Measurements from ENCODE around the gene RASL11B.

Gene RASL11B

DNA sequence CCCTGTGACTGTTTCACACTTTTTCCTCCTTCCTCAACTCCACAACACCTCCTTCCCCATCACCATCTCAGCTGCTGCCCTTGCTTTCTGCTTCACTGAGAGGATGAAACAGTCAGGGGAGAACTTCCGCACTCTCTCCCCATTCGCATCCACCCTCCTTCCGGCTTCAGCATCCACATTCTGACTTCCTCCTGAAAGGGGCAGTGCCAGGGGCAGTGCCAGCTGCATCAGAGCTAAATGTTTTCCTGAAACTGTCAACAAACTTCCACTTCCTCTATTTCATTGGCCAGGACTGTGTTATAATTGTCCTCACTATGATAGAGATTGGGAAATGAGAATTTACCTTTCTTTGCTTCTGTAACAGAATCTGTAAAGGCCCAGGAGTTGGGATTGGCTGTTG is 18.2 kb upstream of the RASL11B start:
- FAIRE-seq: no peak

- FAIRE-seq: no peak
Measured at GRCh38 chr4:52844596-52844995, 17.5 kb upstream of the RASL11B start.

GRCh38 chr4:52846502-52846901 is 15.6 kb upstream of the RASL11B start:
- FAIRE-seq: no peak

- no peak for FAIRE-seq
Measured at GRCh38 chr4:52848254-52848653, 13.9 kb upstream of the RASL11B start.

DNA sequence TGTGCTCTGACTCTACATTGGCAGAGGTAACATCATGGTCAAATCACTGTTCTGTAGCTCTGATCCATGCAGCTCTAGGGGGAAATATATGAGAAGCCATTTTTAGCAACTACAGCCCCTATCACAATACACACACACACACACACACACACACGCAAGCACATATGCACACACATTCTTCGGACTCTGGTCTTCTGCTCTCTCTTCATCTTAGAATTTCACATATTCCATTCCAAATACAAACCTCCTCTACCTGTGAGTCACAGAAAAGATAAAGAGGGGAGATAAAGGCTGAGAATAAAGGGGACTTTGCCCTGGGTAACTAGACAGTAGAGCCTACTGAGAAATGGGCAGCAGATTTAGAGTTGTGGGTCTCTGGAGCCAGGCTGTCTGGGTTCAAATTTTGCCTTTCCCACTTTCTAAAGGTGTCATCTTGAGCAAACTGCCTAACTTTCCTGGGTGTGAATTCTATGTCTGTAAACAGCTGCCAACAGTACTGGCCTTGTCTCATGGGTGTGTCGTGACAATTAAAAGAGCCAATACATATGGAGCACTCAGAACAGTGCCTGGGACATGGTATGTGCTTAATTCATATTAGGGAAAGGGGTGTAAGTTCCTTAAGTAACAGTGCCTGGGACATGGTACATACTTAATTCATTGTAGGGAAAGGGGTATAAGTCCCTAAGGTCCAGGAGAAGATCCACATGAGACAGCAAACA is 11.6 kb upstream of the RASL11B start:
- FAIRE-seq: no peak

GRCh38 chr4:52852041-52852440 is 10.1 kb upstream of the RASL11B start:
- FAIRE-seq: no peak

GRCh38 chr4:52852711-52853110 is 9.4 kb upstream of the RASL11B start:
- FAIRE-seq: no peak

GRCh38 chr4:52853351-52853750 is 8.8 kb upstream of the RASL11B start:
- no peak for FAIRE-seq

GRCh38 chr4:52856801-52857200 is 5.3 kb upstream of the RASL11B start:
- FAIRE-seq: no peak

DNA sequence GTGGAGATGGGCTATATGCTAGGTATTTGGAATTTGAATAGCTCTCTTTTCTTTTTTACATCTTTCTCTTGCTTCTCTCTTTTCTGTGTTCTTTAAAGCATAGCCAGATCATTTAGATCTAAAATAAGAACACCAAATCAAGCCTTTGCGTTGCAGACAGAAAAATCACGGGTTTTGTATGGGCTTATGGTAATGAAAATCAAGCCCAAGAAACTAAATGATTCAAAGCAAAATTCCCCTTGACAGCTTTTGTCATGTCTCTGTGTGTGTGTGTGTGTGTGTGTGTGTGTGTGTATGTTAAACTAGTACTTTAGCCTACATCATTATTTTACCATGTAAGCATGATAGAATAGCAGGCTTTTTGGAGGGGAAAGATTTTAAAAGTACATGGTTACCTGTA is 1.8 kb upstream of the RASL11B start:
- no peak for FAIRE-seq

- FAIRE-seq: no peak
Measured at GRCh38 chr4:52861171-52861823, 820 bp upstream of the RASL11B start.

GRCh38 chr4:52862639-52863161 is 583 bp downstream of the RASL11B start:
- no peak for FAIRE-seq

GRCh38 chr4:52863324-52863723 is 1.2 kb downstream of the RASL11B start:
- no peak for FAIRE-seq

- FAIRE-seq: no peak
Measured at GRCh38 chr4:52864793-52865192, 2.7 kb downstream of the RASL11B start.

DNA sequence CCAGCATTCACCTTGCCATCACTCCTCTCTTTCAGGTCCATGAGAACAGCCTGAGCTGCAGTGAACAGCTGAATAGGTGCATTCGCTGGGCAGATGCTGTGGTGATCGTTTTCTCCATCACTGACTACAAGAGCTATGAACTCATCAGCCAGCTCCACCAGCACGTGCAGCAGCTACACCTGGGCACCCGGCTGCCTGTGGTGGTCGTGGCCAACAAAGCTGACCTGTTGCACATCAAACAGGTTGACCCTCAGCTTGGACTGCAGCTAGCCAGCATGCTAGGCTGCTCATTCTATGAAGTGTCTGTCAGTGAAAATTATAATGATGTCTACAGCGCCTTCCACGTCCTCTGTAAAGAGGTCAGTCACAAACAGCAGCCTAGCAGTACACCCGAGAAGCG is 3.2 kb downstream of the RASL11B start:
- FAIRE-seq: no peak

- FAIRE-seq: no peak
Measured at GRCh38 chr4:52866734-52867133, 4.6 kb downstream of the RASL11B start.

- no peak for FAIRE-seq
Measured at GRCh38 chr4:52867163-52867562, 5.0 kb downstream of the RASL11B start.

DNA sequence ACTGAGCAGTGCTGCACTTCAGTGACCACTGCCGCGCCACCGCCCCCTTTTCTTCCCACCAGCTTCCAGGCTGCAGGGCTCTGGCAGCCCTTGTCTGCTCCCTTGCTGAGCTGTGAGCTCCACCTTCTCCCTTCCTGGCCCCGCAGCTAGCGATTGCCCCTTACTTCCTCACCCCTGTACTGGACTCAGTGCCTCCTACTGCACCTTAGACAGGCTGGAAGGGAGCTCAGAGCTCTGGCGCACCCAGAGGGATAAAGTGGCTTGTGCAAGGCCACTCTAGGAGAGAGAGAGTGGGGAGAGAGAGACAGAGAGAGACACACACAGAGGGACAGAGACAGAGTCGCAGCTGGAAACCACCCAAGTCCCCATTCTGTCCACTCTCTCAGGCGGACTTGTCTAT is 6.0 kb downstream of the RASL11B start:
- FAIRE-seq: no peak

GRCh38 chr4:52869196-52869595 is 7.1 kb downstream of the RASL11B start:
- no peak for FAIRE-seq

GRCh38 chr4:52869656-52870055 is 7.5 kb downstream of the RASL11B start:
- FAIRE-seq: no peak

- no peak for FAIRE-seq
Measured at GRCh38 chr4:52870225-52870624, 8.1 kb downstream of the RASL11B start.

DNA sequence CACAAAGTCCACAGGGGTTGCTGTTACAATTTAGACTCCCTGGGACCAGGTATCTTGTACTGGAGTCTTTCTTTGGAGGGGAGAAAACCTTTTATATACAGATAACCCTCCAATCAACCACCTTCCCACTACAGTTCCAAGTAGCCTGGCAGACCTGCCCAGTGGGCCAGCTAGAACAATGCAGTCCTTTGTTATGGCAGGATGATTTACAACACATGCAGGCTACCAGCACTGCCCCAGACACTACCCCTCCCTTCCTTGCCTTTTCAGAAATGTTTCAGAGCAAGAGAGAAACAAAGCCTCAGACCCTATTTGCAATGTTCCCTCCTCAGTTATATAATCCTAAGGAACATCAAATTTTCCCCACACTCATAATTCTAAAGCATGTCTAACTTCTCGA is 11.1 kb downstream of the RASL11B start:
- FAIRE-seq: no peak

- no peak for FAIRE-seq
Measured at GRCh38 chr4:52873861-52874343, 11.8 kb downstream of the RASL11B start.

DNA sequence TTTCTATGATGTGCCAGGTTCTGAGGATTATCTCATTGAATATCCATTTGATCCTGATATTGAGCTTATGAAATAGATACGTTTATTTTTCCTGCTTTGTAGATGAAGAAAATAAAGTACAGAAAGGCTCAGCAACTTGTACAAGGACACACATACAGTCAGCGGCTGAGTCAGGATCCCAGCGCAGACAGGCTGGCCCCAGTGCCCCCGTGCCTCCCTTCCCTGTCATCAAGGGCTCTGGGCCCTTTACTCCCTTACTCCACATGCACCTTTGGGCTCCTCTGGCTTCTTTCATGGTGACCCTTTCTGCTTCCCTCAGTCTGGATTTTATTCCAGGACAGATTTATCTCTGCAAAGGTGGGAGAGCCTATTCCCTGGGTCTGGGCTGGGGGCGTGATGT is 12.8 kb downstream of the RASL11B start:
- FAIRE-seq: no peak

Data from A204.1 (cell line).